K562 (cell line): ENCODE data around the gene PRDM16. TPM values are rescaled to one million over a fixed set of nuclear protein-coding genes. Genes with fewer than 3 reads are reported as not detected.

ENCODE experiments used
- ATAC-seq: fragments of 200-7000 bp; cut with Tn5 transposase; 3 replicates; pipeline ENCODE4 v1.9.1; 2020; ENCODE audit warnings: moderate library complexity
- BruUV-seq: library from RNA; stranded (reverse); fragments of 400-500 nt; replicated peaks from 2 replicates; lab custom pipeline; 2021; lab: Mats Ljungman, UMichigan
- CTCF ChIA-PET: fragments of 300-600 bp; formaldehyde crosslinking; extraction: SDS; loops from one replicate; lab custom pipeline; 2021; ENCODE audit warnings: low intra/inter-chr PET ratio; lab: Yijun Ruan, JAX
- POLR2A ChIA-PET: fragments of 300-600, 350-650 bp; sonication (Branson Sonifier 250); formaldehyde crosslinking; extraction: SDS; loops from one replicate; lab custom pipeline; 2021; ENCODE audit warnings: antibody characterized with exemption, inconsistent platforms; lab: Yijun Ruan, JAX
- DNase-seq, 4 experiments: peaks; one replicate each; pipeline versions ENCODE4 v3.0.0 to v3.0.0-alpha.2; 2011 to 2018; ENCODE audit warnings: low spot score in 3 of 4, mixed read lengths in 3 of 4; ENCODE audit errors: extremely low read depth in 1 of 4
- FAIRE-seq: peaks from 2 replicates; lab custom pipeline; 2011; peaks lifted over from hg19 to GRCh38; lab: Jason Lieb, UNC
- H2AFZ ChIP-seq: 2 replicates; pipeline ENCODE4 v1.6.0; 2011; ENCODE audit warnings: low read depth, low read length, control low read depth, inconsistent platforms
- H3K27ac ChIP-seq: fragments of 200-600 bp; 3 replicates; pipeline ENCODE4 v1.8.0; 2011; ENCODE audit warnings: low read depth, mild to moderate bottlenecking, control low read depth, inconsistent platforms, low read length, moderate library complexity, mixed read lengths; ENCODE audit errors: extremely low read depth
- H3K27me3 ChIP-seq, 2 experiments: fragments of 300-600 bp in 1 of 2; 2 replicates in 1 of 2; 3 replicates in 1 of 2; pipeline versions ENCODE4 v1.6.0 to v1.8.0; 2011; ENCODE audit warnings: inconsistent platforms in 2 of 2, low read length in 2 of 2, mild to moderate bottlenecking in 1 of 2, mixed read lengths in 1 of 2, moderate library complexity in 1 of 2; ENCODE audit not compliant: control insufficient read depth in 2 of 2, insufficient read depth in 2 of 2
- H3K36me3 ChIP-seq: fragments of 300-600 bp; 3 replicates; pipeline ENCODE4 v1.8.0; 2011; ENCODE audit warnings: mild to moderate bottlenecking, low read length, inconsistent platforms; ENCODE audit not compliant: control insufficient read depth, insufficient read depth
- H3K4me1 ChIP-seq, 2 experiments: fragments of 200-600 bp in 1 of 2; replicated peaks in 1 of 2; 2 replicates in 1 of 2; 3 replicates in 1 of 2; pipeline versions ENCODE4 v1.5.1 to v1.8.0; 2011; ENCODE audit warnings: inconsistent platforms in 2 of 2, low read length in 2 of 2, mild to moderate bottlenecking in 1 of 2, mixed read lengths in 1 of 2, moderate library complexity in 1 of 2; ENCODE audit not compliant: control insufficient read depth in 2 of 2, insufficient read depth in 2 of 2
- H3K4me2 ChIP-seq: 2 replicates; pipeline ENCODE4 v1.6.1; 2011; ENCODE audit warnings: low read length, control low read depth, inconsistent platforms, mixed read lengths; ENCODE audit not compliant: insufficient read depth
- H3K4me3 ChIP-seq: fragments of 200-600 bp; sonication (generic), shearing (Covaris generic); 2 replicates; pipeline ENCODE4 v1.5.1; 2016; ENCODE audit warnings: control low read depth, inconsistent platforms
- H3K79me2 ChIP-seq: fragments of 200-600 bp; 3 replicates; pipeline ENCODE4 v1.8.0; 2011; ENCODE audit warnings: low read length, inconsistent platforms; ENCODE audit not compliant: control insufficient read depth, insufficient read depth
- H3K9ac ChIP-seq, 2 experiments: 2 replicates each; pipeline versions ENCODE4 v1.6.0 to v1.6.1; 2011; ENCODE audit warnings: low read depth in 2 of 2, low read length in 2 of 2, control low read depth in 1 of 2, inconsistent platforms in 1 of 2, mild to moderate bottlenecking in 1 of 2, mixed read lengths in 1 of 2; ENCODE audit not compliant: insufficient read depth in 1 of 2
- H3K9me1 ChIP-seq: one replicate; pipeline ENCODE4 v1.6.0; 2011; ENCODE audit warnings: inconsistent platforms, mild to moderate bottlenecking, low read length, moderate library complexity; ENCODE audit not compliant: control insufficient read depth, insufficient read depth
- H3K9me3 ChIP-seq: replicated peaks from 2 replicates; pipeline ENCODE4 v1.5.1; 2011; ENCODE audit warnings: low read depth, low read length, inconsistent platforms; ENCODE audit not compliant: control insufficient read depth, insufficient read depth
- H4K20me1 ChIP-seq: replicated peaks from 2 replicates; pipeline ENCODE4 v1.6.1; 2011; ENCODE audit warnings: low read length, inconsistent platforms, mixed read lengths; ENCODE audit not compliant: control insufficient read depth, insufficient read depth
- BMI1 ChIP-seq: fragments of 150-350 bp; IDR thresholded peaks from 2 replicates; pipeline ENCODE4 v1.6.1; 2014; ENCODE audit warnings: low read length
- ELF2 ChIP-seq: fragments of 250-450 bp; sonication (Bioruptor Pico); IDR thresholded peaks from 2 replicates; pipeline ENCODE4 v1.5.0; 2021; ENCODE audit warnings: mild to moderate bottlenecking
- GABPA ChIP-seq: fragments of 200-800 bp; sonication (Bioruptor generic); conservative IDR thresholded peaks from 2 replicates; pipeline ENCODE4 v1.6.1; 2016; ENCODE audit warnings: low read depth, missing genetic modification characterization, missing compliant biosample characterization
- MAFF ChIP-seq: IDR thresholded peaks from 2 replicates; pipeline ENCODE4 v1.6.1; 2012; ENCODE audit warnings: low read length, improper control_type of control experiment
- NUFIP1 ChIP-seq: fragments of 450-650 bp; IDR thresholded peaks from 2 replicates; pipeline ENCODE4 v1.6.1; 2018; ENCODE audit not compliant: partially characterized antibody
- RBM22 ChIP-seq: fragments of 200-400 bp; formaldehyde crosslinking; IDR thresholded peaks from 2 replicates; pipeline ENCODE4 v1.6.1; 2018; ENCODE audit warnings: low read length, low read depth; ENCODE audit not compliant: poor library complexity, severe bottlenecking
- SP1 ChIP-seq: sonication (generic); formaldehyde crosslinking; IDR thresholded peaks from 2 replicates; pipeline ENCODE4 v1.8.1; 2022; ENCODE audit warnings: mild to moderate bottlenecking, missing genetic modification reagents
- TCF7L2 ChIP-seq: fragments of 150-350 bp; IDR thresholded peaks from 2 replicates; pipeline ENCODE4 v1.6.1; 2016; ENCODE audit warnings: low read depth, mild to moderate bottlenecking, low read length, moderate library complexity
- ZNF143 ChIP-seq: sonication (generic); formaldehyde crosslinking; IDR thresholded peaks from 2 replicates; pipeline ENCODE4 v1.9.0; 2022; ENCODE audit warnings: mild to moderate bottlenecking, missing genetic modification reagents
- ZNF57 ChIP-seq: fragments of 450-650 bp; formaldehyde crosslinking; IDR thresholded peaks from 2 replicates; pipeline ENCODE4 v1.4.0; 2020; ENCODE audit warnings: mild to moderate bottlenecking, moderate library complexity
- WGBS: fragments of 100-300 bp; shearing (Covaris generic); methylation state at CpG from one replicate; pipeline ENCODE4 v1.1.6; 2016; ENCODE audit warnings: low coverage, mixed read lengths; ENCODE audit not compliant: insufficient coverage; ENCODE audit errors: missing lambda C conversion rate; 5-methylcytosine and 5-hydroxymethylcytosine counted together
- in situ Hi-C: fragments of 300-500 bp; cut with MboI; formaldehyde crosslinking; loops from 4 replicates; pipeline ENCODE4 v1.15.0; 2018; ENCODE audit warnings: inconsistent platforms, mixed read lengths
- intact Hi-C: fragments of 100-400 bp; cut with micrococcal nuclease; formaldehyde crosslinking; loops from 2 replicates; pipeline ENCODE4 v1.14.2; 2022
- polyA plus RNA-seq, 8 experiments: library from polyadenylated mRNA; depleted of rRNA in 4 of 8; stranded (reverse) in 5 of 8; unstranded in 3 of 8; fragments of >200 nt; fragmentation: Nextera tagmentation in 2 of 8; fragmentation: Illumina TruSeq in 1 of 8; extraction: Ambion mirVana in 2 of 8; extraction: Trizol in 1 of 8; gene quantifications; 2 replicates each; pipeline versions ENCODE4 v1.2.1 to v1.2.3, GENCODE V29; 2011 to 2014; ENCODE audit warnings: inconsistent platforms in 1 of 8, missing spikeins in 1 of 8
- total RNA-seq, 7 experiments: library from RNA; depleted of rRNA in 6 of 7; stranded (reverse); fragments of >200 nt in 6 of 7; fragmentation: Illumina TruSeq in 2 of 7; extraction: Trizol in 2 of 7; gene quantifications; 2 replicates each; pipeline versions ENCODE4 v1.2.1 to v1.2.3, GENCODE V29; 2011 to 2021; ENCODE audit warnings: low replicate concordance in 1 of 7
- TF ChIP-seq, protein P1 (sequence below): fragments of 250-450 bp; sonication (Bioruptor Pico); IDR thresholded peaks from 2 replicates; pipeline ENCODE4 v1.5.0; 2021
- TF ChIP-seq, protein P2 (sequence below): fragments of 450-650 bp; IDR thresholded peaks from 2 replicates; pipeline ENCODE4 v1.6.1; 2018; ENCODE audit warnings: mild to moderate bottlenecking, low read depth; ENCODE audit not compliant: partially characterized antibody
- TF ChIP-seq, protein P3 (sequence below): fragments of 250-450 bp; sonication (Bioruptor Pico); IDR thresholded peaks from 2 replicates; pipeline ENCODE4 v1.5.0; 2021

The PRDM16 gene
- total and polyA plus RNA-seq, 9 of the 15 experiments (the other 6 are each of a cell fraction or from before 2014, with no cell fraction given): 0.10 to 0.27 TPM; not detected in 7

DNA sequence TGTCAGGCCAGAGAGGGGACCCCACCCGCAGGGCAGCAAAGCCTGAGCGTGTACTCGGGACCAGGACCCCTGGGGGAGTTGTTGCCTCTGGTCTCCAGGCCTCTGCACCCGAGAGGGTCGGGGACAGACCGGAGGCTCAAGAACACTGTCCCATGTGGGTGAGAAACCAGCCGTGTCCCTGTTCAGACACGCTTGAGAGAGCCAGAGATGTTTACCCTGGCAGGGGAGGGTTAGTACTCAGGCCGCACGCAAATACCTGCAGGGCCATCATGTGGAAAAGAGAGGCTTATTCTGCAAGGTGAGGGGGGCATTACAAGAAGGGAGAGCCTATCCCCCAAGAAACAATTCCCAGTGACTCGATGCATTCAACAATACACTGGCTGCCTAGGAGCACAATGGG is 311.5 kb downstream of the PRDM16 start:
- Histone ChIP-seq H3K4me1 (no peaks in the 10 kb centered on the region), H3K4me3 (no peak overlapping the region), H3K9ac (no peak overlapping the region), H3K27ac (no peak overlapping the region), H4K20me1 (peaks cover 10% of the 10 kb centered on the region), H2AFZ (no peak overlapping the region), H3K9me1 (no peaks in the 10 kb centered on the region), H3K36me3 (no peaks in the 10 kb centered on the region), H3K27me3 (peaks cover 6 to 21% of the 10 kb centered on the region in 2 experiments; a peak in 4 of 5 replicates), H3K9me3 (no peaks in the 10 kb centered on the region), H3K79me2 (no peaks in the 10 kb centered on the region), H3K4me2 (no peak overlapping the region)
- intact Hi-C loops (no loop called here), in situ Hi-C loops (no loop called here)
- CTCF ChIA-PET: no interaction called here
- FAIRE-seq (no peak), DNase-seq (no peak), ATAC-seq (no peak)
- BruUV-seq: no TSS peak
- 1% methylated on average over 11 of the region's 11 CpGs for WGBS
- POLR2A ChIA-PET: no interaction called here
- TF ChIP-seq SP1 (CRISPR knock-in tag) (no peak), TCF7L2 (no peak), ZNF143 (CRISPR knock-in tag) (no peak), RBM22 (no peak), GABPA (no peak), ZNF57 (no peak), BMI1 (no peak), NUFIP1 (no peak), MAFF (no peak), ELF2 (CRISPR knock-in tag) (no peak)
- TF ChIP-seq, protein P1, sequence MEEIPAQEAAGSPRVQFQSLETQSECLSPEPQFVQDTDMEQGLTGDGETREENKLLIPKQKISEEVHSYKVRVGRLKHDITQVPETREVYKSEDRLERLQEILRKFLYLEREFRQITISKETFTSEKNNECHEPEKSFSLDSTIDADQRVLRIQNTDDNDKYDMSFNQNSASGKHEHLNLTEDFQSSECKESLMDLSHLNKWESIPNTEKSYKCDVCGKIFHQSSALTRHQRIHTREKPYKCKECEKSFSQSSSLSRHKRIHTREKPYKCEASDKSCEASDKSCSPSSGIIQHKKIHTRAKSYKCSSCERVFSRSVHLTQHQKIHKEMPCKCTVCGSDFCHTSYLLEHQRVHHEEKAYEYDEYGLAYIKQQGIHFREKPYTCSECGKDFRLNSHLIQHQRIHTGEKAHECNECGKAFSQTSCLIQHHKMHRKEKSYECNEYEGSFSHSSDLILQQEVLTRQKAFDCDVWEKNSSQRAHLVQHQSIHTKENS (CRISPR knock-in tag): no peak
- TF ChIP-seq, protein P2, sequence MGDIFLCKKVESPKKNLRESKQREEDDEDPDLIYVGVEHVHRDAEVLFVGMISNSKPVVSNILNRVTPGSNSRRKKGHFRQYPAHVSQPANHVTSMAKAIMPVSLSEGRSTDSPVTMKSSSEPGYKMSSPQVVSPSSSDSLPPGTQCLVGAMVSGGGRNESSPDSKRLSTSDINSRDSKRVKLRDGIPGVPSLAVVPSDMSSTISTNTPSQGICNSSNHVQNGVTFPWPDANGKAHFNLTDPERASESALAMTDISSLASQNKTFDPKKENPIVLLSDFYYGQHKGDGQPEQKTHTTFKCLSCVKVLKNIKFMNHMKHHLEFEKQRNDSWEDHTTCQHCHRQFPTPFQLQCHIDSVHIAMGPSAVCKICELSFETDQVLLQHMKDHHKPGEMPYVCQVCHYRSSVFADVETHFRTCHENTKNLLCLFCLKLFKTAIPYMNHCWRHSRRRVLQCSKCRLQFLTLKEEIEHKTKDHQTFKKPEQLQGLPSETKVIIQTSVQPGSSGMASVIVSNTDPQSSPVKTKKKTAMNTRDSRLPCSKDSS: no peak
- TF ChIP-seq, protein P3, sequence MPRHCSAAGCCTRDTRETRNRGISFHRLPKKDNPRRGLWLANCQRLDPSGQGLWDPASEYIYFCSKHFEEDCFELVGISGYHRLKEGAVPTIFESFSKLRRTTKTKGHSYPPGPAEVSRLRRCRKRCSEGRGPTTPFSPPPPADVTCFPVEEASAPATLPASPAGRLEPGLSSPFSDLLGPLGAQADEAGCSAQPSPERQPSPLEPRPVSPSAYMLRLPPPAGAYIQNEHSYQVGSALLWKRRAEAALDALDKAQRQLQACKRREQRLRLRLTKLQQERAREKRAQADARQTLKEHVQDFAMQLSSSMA (CRISPR knock-in tag): no peak
